ENCODE data around the gene CAPZA2. TPM values are rescaled to one million over a fixed set of nuclear protein-coding genes. Genes with fewer than 3 reads are reported as not detected.

CAPZA2 gene
- total and polyA plus RNA-seq, 9 of the 15 experiments (the other 6 are each of a cell fraction or from before 2014, with no cell fraction given), result 67.0 to 524 (median 176) TPM

DNA sequence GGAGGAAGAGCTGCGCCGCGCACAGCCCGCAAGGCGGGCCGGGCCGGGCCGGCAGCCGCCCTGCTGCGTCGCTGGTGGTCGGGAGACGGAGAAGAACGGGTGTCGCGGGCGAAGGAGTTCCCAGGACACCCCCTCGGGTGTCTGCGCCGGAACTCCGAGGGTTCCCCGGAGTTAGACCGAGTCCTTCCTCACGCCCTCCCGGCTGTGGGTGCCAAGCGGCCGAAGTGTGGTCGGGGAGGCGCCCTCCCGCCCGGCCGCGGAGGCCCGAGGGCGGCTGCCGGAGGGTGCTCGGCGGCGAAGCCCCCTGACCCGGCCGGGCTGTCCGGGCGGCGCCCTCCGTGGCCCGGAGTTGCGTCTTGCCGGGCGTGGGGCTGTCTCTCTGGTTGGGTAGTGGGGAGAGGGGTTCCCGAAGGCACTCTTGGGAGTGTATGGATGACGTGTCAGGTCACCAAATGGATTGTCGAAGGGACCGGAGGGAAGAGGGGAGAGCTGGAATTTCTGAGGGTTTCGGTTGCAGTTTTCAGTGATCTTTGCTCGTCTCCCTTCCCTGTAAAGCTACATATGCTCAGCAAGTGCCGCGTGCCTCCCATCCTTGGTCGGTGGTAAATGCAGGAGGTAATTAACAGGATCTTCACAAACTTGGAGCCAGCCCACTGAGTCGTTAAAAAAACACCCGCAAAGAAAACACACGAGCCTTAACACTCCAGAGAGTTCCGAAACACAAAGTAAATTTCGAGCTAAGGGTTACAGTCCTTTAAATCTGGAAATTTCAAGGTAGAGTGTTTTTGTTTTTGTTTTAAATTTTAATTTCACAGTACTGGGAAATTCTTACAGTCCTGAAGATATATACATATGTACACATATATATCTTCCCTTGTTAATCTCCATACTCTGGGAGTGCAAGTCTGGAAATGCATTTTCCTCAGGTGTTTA is 91.8 kb downstream of the CAPZA2 start (continued):
- TF ChIP-seq, protein P1, sequence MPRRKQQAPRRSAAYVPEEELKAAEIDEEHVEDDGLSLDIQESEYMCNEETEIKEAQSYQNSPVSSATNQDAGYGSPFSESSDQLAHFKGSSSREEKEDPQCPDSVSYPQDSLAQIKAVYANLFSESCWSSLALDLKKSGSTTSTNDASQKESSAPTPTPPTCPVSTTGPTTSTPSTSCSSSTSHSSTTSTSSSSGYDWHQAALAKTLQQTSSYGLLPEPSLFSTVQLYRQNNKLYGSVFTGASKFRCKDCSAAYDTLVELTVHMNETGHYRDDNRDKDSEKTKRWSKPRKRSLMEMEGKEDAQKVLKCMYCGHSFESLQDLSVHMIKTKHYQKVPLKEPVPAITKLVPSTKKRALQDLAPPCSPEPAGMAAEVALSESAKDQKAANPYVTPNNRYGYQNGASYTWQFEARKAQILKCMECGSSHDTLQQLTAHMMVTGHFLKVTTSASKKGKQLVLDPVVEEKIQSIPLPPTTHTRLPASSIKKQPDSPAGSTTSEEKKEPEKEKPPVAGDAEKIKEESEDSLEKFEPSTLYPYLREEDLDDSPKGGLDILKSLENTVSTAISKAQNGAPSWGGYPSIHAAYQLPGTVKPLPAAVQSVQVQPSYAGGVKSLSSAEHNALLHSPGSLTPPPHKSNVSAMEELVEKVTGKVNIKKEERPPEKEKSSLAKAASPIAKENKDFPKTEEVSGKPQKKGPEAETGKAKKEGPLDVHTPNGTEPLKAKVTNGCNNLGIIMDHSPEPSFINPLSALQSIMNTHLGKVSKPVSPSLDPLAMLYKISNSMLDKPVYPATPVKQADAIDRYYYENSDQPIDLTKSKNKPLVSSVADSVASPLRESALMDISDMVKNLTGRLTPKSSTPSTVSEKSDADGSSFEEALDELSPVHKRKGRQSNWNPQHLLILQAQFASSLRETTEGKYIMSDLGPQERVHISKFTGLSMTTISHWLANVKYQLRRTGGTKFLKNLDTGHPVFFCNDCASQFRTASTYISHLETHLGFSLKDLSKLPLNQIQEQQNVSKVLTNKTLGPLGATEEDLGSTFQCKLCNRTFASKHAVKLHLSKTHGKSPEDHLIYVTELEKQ (CRISPR knock-in tag; IDR thresholded peaks at IDR 0.05), result no peak
- TF ChIP-seq MYBL2 (IDR thresholded peaks at IDR 0.05; ENCODE audit: low read depth) (no peak), MYBL2 (CRISPR knock-in tag; IDR thresholded peaks at IDR 0.05; ENCODE audit: borderline replicate concordance) (no peak), POLR3G (IDR thresholded peaks at IDR 0.05; ENCODE audit: extremely low read depth, insufficient read length, insufficient replicate concordance) (no peak), ZNF41 (CRISPR knock-in tag; conservative IDR thresholded peaks at IDR 0.05) (no peak), ZNF311 (CRISPR knock-in tag; IDR thresholded peaks at IDR 0.05) (no peak), SREBF2 (CRISPR knock-in tag; IDR thresholded peaks at IDR 0.05) (no peak), ZNF277 (CRISPR knock-in tag; IDR thresholded peaks at IDR 0.05; ENCODE audit: borderline replicate concordance) (no peak), TAF7 (tag; IDR thresholded peaks at IDR 0.05) (no peak; the same call in 1 of the 2 replicates), BHLHE40 (IDR thresholded peaks at IDR 0.05; ENCODE audit: low read length) (peak; percentile 75), EP300 (IDR thresholded peaks at IDR 0.05; ENCODE audit: low read length) (peak; percentile 60), SAFB2 (IDR thresholded peaks at IDR 0.05; ENCODE audit: borderline replicate concordance, low read depth, low read length, severe bottlenecking) (no peak), NFIX (CRISPR knock-in tag; IDR thresholded peaks at IDR 0.05; ENCODE audit: low read depth) (no peak), HNRNPUL1 (IDR thresholded peaks at IDR 0.05; ENCODE audit: low read length) (no peak), ARID2 (IDR thresholded peaks at IDR 0.05) (peak; percentile 41; the same call in 1 of the 2 replicates), MXD1 (CRISPR knock-in tag; IDR thresholded peaks at IDR 0.05; ENCODE audit: borderline replicate concordance, poor library complexity, severe bottlenecking) (peak; percentile 36), ZNF347 (CRISPR knock-in tag; IDR thresholded peaks at IDR 0.05; ENCODE audit: low read depth) (no peak), ZNF134 (CRISPR knock-in tag; conservative IDR thresholded peaks at IDR 0.05) (no peak), RNF2 (IDR thresholded peaks at IDR 0.05) (no peak), SMAD4 (CRISPR knock-in tag; conservative IDR thresholded peaks at IDR 0.05) (no peak), IRF2 (CRISPR knock-in tag; IDR thresholded peaks at IDR 0.05) (no peak), TGIF2 (CRISPR knock-in tag; IDR thresholded peaks at IDR 0.05) (no peak), CHD1 (IDR thresholded peaks at IDR 0.05; ENCODE audit: low read length) (peak; percentile 43), SAFB (IDR thresholded peaks at IDR 0.05; ENCODE audit: borderline replicate concordance, low read depth, low read length) (0 out of 2 replicates have a peak, but pooled peaks have one; percentile 35), GABPB2 (CRISPR knock-in tag; conservative IDR thresholded peaks at IDR 0.05) (peak; percentile 53; the same call in 1 of the 2 replicates)

Data from K562 (cell line).